BJ (cell line): ENCODE data around the gene CHRM2. TPM values are rescaled to one million over a fixed set of nuclear protein-coding genes. Genes with fewer than 3 reads are reported as not detected.

ENCODE experiments used
- CTCF ChIA-PET: fragments of 350-600 bp; formaldehyde crosslinking; extraction: SDS; loops from one replicate; lab custom pipeline; 2021; ENCODE audit warnings: antibody characterized with exemption, inconsistent platforms; lab: Yijun Ruan, JAX
- POLR2A ChIA-PET: fragments of 300-600 bp; sonication (Branson Sonifier 250); formaldehyde crosslinking; extraction: SDS; loops from one replicate; lab custom pipeline; 2021; ENCODE audit warnings: antibody characterized with exemption; lab: Charles Lee
- DNase-seq: peaks from one replicate; pipeline ENCODE4 v3.0.0-alpha.2; 2011; ENCODE audit warnings: low read depth
- H3K27me3 ChIP-seq: 2 replicates; pipeline ENCODE4 v1.6.0; 2011; ENCODE audit warnings: low read length; ENCODE audit not compliant: control insufficient read depth, insufficient read depth
- H3K36me3 ChIP-seq: 2 replicates; pipeline ENCODE4 v1.5.1; 2011; ENCODE audit warnings: low read length; ENCODE audit not compliant: control insufficient read depth, insufficient read depth
- H3K4me3 ChIP-seq: 2 replicates; pipeline ENCODE4 v1.5.1; 2011; ENCODE audit warnings: low read depth, mild to moderate bottlenecking, control low read depth, low read length
- polyA plus RNA-seq: library from polyadenylated mRNA; depleted of rRNA; stranded (reverse); fragments of >200 nt; gene quantifications from 2 replicates; pipeline ENCODE4 v1.2.3, GENCODE V29; 2011
- TF ChIP-seq, protein P1 (sequence below): IDR thresholded peaks from 2 replicates; pipeline ENCODE4 v1.5.1; 2011; ENCODE audit warnings: low read depth, mild to moderate bottlenecking, control low read depth, inconsistent platforms, low read length, moderate library complexity; ENCODE audit not compliant: insufficient read depth

CHRM2 gene
- polyA plus RNA-seq, 1 experiment = 27.0 TPM

DNA sequence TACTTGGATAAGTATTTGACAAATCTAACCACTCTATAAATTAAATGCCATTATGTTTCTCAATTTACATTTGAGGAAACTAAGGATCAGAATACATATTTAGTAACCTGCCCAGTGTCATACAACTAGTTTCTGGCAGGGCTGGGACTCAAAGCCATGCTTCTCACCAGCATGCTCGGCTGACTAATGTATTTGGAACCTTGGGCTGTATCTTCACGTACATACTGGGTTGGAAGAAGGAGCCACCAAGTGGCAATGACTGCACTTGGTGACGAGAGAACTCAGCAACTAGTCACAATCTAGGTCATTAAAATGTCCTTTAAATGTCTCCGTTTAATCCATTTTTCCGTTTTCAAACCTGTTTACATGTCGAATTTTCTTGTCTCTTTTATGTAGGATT is 42.9 kb downstream of the CHRM2 start:
- H3K4me3 ChIP-seq = no peak overlapping the region
- CTCF ChIA-PET = interaction anchor here (0.6 kb wide), 1 partner anchor 18 kb away, joined by 3 read pairs; no protein-coding TSS in a partner anchor
- peak; percentile 4 for DNase-seq
- H3K27me3 ChIP-seq = no peaks in the 10 kb centered on the region
- TF ChIP-seq, protein P1, sequence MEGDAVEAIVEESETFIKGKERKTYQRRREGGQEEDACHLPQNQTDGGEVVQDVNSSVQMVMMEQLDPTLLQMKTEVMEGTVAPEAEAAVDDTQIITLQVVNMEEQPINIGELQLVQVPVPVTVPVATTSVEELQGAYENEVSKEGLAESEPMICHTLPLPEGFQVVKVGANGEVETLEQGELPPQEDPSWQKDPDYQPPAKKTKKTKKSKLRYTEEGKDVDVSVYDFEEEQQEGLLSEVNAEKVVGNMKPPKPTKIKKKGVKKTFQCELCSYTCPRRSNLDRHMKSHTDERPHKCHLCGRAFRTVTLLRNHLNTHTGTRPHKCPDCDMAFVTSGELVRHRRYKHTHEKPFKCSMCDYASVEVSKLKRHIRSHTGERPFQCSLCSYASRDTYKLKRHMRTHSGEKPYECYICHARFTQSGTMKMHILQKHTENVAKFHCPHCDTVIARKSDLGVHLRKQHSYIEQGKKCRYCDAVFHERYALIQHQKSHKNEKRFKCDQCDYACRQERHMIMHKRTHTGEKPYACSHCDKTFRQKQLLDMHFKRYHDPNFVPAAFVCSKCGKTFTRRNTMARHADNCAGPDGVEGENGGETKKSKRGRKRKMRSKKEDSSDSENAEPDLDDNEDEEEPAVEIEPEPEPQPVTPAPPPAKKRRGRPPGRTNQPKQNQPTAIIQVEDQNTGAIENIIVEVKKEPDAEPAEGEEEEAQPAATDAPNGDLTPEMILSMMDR = no peak
- POLR2A ChIA-PET = no interaction called here
- H3K36me3 ChIP-seq = no peaks in the 10 kb centered on the region

DNA sequence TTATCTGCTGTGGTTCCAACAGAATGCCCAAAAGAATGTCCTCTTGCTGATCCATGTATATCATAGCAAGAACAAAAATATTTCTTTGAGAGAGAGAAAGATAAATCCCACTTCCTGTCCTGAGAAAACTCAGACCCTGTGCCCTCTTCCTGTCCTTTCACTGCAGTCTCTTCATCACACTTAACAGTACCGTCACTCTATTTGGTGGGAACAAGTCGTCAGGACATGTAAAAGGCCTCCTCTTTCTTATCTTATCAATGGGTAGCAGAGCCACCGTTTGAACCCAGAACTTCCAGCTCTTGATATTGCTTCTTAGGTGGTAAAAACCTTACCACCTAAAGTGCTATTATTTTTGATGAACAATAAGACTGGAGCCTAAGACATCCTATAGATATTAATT is 43.9 kb downstream of the CHRM2 start:
- ChIA-PET POLR2A (no interaction called here), CTCF (no interaction called here)
- TF ChIP-seq, protein P1 = no peak
- no peaks in the 10 kb centered on the region for H3K27me3 ChIP-seq
- H3K36me3 ChIP-seq = no peaks in the 10 kb centered on the region
- DNase-seq = no peak
- no peak overlapping the region for H3K4me3 ChIP-seq

DNA sequence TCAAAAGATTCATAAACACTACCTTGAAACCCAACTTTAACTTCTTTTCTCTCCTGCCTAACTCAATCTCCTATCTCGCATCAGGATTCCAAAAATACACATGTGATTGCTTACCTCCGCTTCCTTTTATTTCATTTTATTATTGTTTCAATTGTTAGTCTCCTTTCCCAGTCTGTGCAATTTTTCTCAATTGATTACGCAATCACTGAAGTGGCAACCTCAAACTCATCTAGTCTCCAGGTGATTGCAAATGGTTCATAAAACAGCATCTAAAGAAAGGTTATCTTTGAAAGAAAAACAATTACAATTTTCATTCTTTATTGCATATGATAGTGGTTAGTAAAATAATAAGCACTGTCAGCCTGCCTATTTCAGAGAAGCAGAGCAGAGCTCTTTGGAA is 45.6 kb downstream of the CHRM2 start:
- H3K4me3 ChIP-seq = no peak overlapping the region
- DNase-seq = no peak
- TF ChIP-seq, protein P1 = no peak
- H3K36me3 ChIP-seq = no peaks in the 10 kb centered on the region
- CTCF ChIA-PET = interaction anchor here (0.6 to 1.1 kb wide), 2 partner anchors 9 to 490 kb away, joined by 3 to 4 read pairs; no protein-coding TSS in a partner anchor
- POLR2A ChIA-PET = no interaction called here
- H3K27me3 ChIP-seq = no peaks in the 10 kb centered on the region

DNA sequence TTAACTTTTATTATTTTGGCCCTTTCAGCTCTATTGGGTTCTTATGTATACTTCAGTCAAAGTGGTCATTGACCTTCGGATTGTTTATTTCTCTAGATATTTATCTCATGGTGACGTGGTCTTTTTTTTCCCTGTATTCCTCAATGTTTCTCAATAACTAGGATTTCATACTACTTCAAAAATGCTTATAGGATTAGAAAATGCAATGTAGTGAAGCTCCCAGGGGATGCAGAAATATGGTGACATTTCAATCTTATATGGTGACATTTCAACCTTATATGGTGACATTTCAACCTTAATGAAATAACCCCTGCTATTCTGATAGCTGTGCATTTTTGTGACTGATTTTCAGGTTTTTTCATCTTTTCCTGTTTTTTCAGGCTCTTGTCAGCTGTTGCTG is 51.4 kb downstream of the CHRM2 start:
- TF ChIP-seq, protein P1 = no peak
- ChIA-PET POLR2A (interaction anchor here (0.7 kb wide), 1 partner anchor 481 kb away, joined by 4 read pairs; no protein-coding TSS in a partner anchor), CTCF (no interaction called here)
- Histone ChIP-seq H3K27me3 (no peaks in the 10 kb centered on the region), H3K36me3 (no peaks in the 10 kb centered on the region), H3K4me3 (no peak overlapping the region)
- DNase-seq = no peak

DNA sequence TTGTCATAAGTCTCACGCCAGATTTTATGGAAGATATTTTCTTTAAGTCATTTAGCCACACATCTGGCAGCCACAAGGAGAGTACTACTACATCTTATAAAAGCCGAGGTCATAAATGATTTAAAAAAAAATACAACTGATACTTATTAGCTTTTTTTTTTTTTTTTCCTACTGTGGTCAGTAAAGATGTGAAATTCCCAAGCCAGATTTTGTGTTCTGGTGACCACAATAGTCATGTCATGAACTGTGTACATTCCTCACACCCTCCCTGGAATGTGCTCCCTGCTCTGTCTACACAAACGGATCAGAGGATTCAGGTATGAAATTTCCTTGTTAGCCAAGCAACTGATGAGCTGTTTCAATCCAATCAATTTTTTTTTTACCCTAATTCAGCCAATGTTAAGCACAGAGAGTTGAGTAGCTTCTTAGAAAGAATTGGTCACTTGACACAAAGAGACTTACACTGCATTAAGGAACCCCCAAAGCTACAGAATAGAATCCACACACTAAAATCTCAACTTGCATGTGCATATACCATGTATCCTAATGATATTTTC is 54.7 kb downstream of the CHRM2 start:
- no peaks in the 10 kb centered on the region for H3K27me3 ChIP-seq
- peak; percentile 82 for DNase-seq
- ChIA-PET CTCF (interaction anchor here (1.0 kb wide), 1 partner anchor 9 kb away, joined by 4 read pairs; no protein-coding TSS in a partner anchor), POLR2A (interaction anchor here (0.5 to 0.6 kb wide), 2 partner anchors 24 to 89 kb away, joined by 3 to 5 read pairs; no protein-coding TSS in a partner anchor)
- no peak overlapping the region for H3K4me3 ChIP-seq
- no peaks in the 10 kb centered on the region for H3K36me3 ChIP-seq
- TF ChIP-seq, protein P1 = no peak
